ENCODE measurements around the gene RBM8A.

Gene RBM8A

GRCh38 chr1:145878724-145879123, 48.6 kb downstream of the RBM8A start:
- H3K4me2 ChIP-seq (ENCODE audit: low read length): no peak overlapping the region
- no peak overlapping the region for H3K27ac ChIP-seq (ENCODE audit: low read depth, low read length)
- H3K9me2 ChIP-seq (replicated peaks; ENCODE audit: control insufficient read depth, low read length): no peaks in the 10 kb centered on the region
- peaks cover 44% of the 10 kb centered on the region for H3K27me3 ChIP-seq (ENCODE audit: control insufficient read depth, low read length)
- TF ChIP-seq CTCF (IDR thresholded peaks at IDR 0.05; ENCODE audit: low read depth, low read length, poor library complexity, severe bottlenecking) (no peak), EZH2phosphoT487 (IDR thresholded peaks at IDR 0.05; ENCODE audit: borderline replicate concordance, low read length) (no peak)
- no peak overlapping the region for H3K4me3 ChIP-seq (ENCODE audit: low read length)
- H3K36me3 ChIP-seq (ENCODE audit: control insufficient read depth, low read length): no peaks in the 10 kb centered on the region
- no peaks in the 10 kb centered on the region for H4K20me1 ChIP-seq (ENCODE audit: control insufficient read depth, insufficient read depth, low read depth, low read length)
- no peaks in the 10 kb centered on the region for H3K4me1 ChIP-seq (ENCODE audit: control insufficient read depth, low read length)
- H3K79me2 ChIP-seq (ENCODE audit: control insufficient read depth, low read length): no peaks in the 10 kb centered on the region
- no peaks in the 10 kb centered on the region for H3F3A ChIP-seq (ENCODE audit: control insufficient read depth, insufficient read depth)
- H3K9me3 ChIP-seq (ENCODE audit: control insufficient read depth, insufficient read depth, low read length): no peaks in the 10 kb centered on the region

GRCh38 chr1:145877923-145878486, 49.3 kb downstream of the RBM8A start:
- Histone ChIP-seq H3K79me2 (ENCODE audit: control insufficient read depth, low read length) (no peaks in the 10 kb centered on the region), H3K27me3 (ENCODE audit: control insufficient read depth, low read length) (peaks cover 46% of the 10 kb centered on the region), H3K27ac (ENCODE audit: low read depth, low read length) (no peak overlapping the region), H3K9me3 (ENCODE audit: control insufficient read depth, insufficient read depth, low read length) (no peaks in the 10 kb centered on the region), H3K36me3 (ENCODE audit: control insufficient read depth, low read length) (no peaks in the 10 kb centered on the region), H3K4me2 (ENCODE audit: low read length) (no peak overlapping the region), H3K4me1 (ENCODE audit: control insufficient read depth, low read length) (no peaks in the 10 kb centered on the region), H3F3A (ENCODE audit: control insufficient read depth, insufficient read depth) (no peaks in the 10 kb centered on the region), H3K9me2 (replicated peaks; ENCODE audit: control insufficient read depth, low read length) (no peaks in the 10 kb centered on the region), H4K20me1 (ENCODE audit: control insufficient read depth, insufficient read depth, low read depth, low read length) (no peaks in the 10 kb centered on the region), H3K4me3 (ENCODE audit: low read length) (no peak overlapping the region)
- TF ChIP-seq EZH2phosphoT487 (IDR thresholded peaks at IDR 0.05; ENCODE audit: borderline replicate concordance, low read length) (no peak), CTCF (IDR thresholded peaks at IDR 0.05; ENCODE audit: low read depth, low read length, poor library complexity, severe bottlenecking) (no peak)

GRCh38 chr1:145874646-145875045, 52.6 kb downstream of the RBM8A start:
- Histone ChIP-seq H3K4me2 (ENCODE audit: low read length) (no peak overlapping the region), H3K79me2 (ENCODE audit: control insufficient read depth, low read length) (no peaks in the 10 kb centered on the region), H3K36me3 (ENCODE audit: control insufficient read depth, low read length) (no peaks in the 10 kb centered on the region), H3K27ac (ENCODE audit: low read depth, low read length) (no peak overlapping the region), H4K20me1 (ENCODE audit: control insufficient read depth, insufficient read depth, low read depth, low read length) (no peaks in the 10 kb centered on the region), H3K4me3 (ENCODE audit: low read length) (no peak overlapping the region), H3K9me3 (ENCODE audit: control insufficient read depth, insufficient read depth, low read length) (no peaks in the 10 kb centered on the region), H3K27me3 (ENCODE audit: control insufficient read depth, low read length) (peaks cover 56% of the 10 kb centered on the region), H3K4me1 (ENCODE audit: control insufficient read depth, low read length) (no peaks in the 10 kb centered on the region), H3K9me2 (replicated peaks; ENCODE audit: control insufficient read depth, low read length) (no peaks in the 10 kb centered on the region), H3F3A (ENCODE audit: control insufficient read depth, insufficient read depth) (no peaks in the 10 kb centered on the region)
- TF ChIP-seq CTCF (IDR thresholded peaks at IDR 0.05; ENCODE audit: low read depth, low read length, poor library complexity, severe bottlenecking) (no peak), EZH2phosphoT487 (IDR thresholded peaks at IDR 0.05; ENCODE audit: borderline replicate concordance, low read length) (no peak)
